ENCODE measurements around the gene GLB1L. TPM values are rescaled to one million over a fixed set of nuclear protein-coding genes. Genes with fewer than 3 reads are reported as not detected.

GLB1L gene
- total and polyA plus RNA-seq, 2 of the 8 experiments (the other 6 are each of a cell fraction or from before 2014, with no cell fraction given) = 3.7 to 4.0 TPM

- no peak for TF ChIP-seq JUND (IDR thresholded peaks at IDR 0.05; ENCODE audit: low read length)
- TF ChIP-seq MAFK (IDR thresholded peaks at IDR 0.05; ENCODE audit: low read depth, low read length) = peak; percentile 36; the same call in 1 of the 2 replicates
- TF ChIP-seq EP300 (IDR thresholded peaks at IDR 0.05; ENCODE audit: borderline replicate concordance in 1 of 2, low read depth in 2 of 2, low read length in 2 of 2) = peak in 1 of 2 experiments; percentile 48; a peak in 1 of 3 replicates
- TF ChIP-seq CHD7 (IDR thresholded peaks at IDR 0.05; ENCODE audit: insufficient replicate concordance, low read length) = no peak
- no peak for TF ChIP-seq CTCF (IDR thresholded peaks at IDR 0.05; ENCODE audit: control extremely low read depth in 1 of 3, insufficient read depth in 1 of 3, low read depth in 1 of 3, low read length in 3 of 3)
- no peak for TF ChIP-seq HDAC6 (IDR thresholded peaks at IDR 0.05; ENCODE audit: low read depth, low read length)
These were observed 7.9 kb upstream of the GLB1L start, which contains the start of gene TUBA4B (continued) for GRCh38 chr2:219252900-219253752.
